NCI-H146 treated with DMSO at 0.1 percent for 48 hours (cell line): ENCODE results near the gene EPHB6.

ENCODE experiments used
- DNase-seq: peaks from one replicate; lab custom pipeline; 2025; ENCODE audit not compliant: unreplicated experiment; lab: John Stamatoyannopoulos, UW

EPHB6 gene

GRCh38 chr7:142876236-142876960, 21.5 kb downstream of the EPHB6 start:
- no peak for DNase-seq

- no peak for DNase-seq
These were observed 22.4 kb downstream of the EPHB6 start for GRCh38 chr7:142876991-142877910.

DNA sequence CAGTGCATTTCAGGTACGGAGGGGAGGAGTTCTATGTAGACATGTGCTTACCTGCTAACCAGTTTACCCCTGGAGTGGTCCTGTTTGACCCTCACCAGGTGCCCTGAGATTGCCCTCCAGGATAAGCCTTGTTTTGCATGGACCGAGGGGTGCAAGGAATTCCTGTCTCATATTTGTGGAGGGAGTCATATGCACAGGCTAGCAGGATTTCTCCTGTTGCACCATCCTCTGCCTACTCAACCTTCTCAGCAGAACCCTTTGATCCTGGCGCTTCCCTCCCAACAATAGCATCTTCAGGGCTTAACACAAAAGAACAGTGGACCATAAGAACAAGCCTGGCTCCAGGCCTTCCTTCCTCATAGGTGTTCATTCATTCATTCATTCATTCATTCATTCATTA, 23.4 kb downstream of the EPHB6 start:
- no peak for DNase-seq

DNA sequence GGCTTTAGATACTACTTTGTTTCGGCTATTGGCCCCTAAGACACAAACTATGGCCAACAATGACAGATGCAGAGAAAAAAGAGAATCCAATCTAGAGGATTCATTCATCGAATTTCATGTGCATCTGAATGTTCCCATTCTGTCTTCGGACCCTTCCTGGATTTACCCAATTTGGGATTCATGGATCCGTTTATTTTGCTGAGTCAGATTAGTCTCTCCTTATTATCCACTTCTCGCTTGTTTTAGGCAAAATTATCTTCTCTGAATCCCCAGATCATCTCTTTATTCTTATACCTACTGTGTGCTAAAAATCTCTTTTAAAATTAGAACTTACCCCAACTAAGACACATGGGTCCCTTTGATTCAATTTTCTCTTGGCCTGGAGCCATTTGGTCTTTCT, 24.2 kb downstream of the EPHB6 start:
- DNase-seq = no peak

DNA sequence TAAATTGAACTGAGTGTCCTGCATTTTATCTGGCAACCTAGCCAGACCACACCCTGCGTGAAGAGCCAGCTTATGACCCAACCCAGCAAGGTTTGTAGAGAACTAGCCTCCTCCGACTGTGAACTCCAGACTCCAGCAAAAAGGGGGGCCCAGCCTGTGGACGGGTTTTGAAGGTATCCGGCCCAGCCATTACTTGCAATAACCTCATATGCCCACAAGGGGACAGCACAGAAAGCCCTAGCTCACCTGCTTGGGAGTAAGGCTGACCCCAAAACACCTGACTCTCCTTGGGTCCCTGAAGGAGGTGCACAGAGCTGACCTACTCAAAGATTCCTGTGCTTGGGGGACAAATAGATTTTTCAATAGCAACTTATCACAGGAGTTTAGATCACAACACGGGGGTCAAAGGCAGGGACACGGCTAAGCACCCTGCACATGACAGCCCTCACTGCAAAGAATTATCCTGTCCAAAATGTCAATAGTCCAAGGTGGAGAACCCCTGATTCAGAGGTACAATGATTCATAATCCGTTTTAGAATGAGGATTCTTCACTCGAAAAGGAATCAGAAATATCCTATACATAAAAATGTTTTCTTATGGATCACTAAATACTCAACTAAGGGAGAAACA, 26.1 kb downstream of the EPHB6 start:
- DNase-seq = no peak

GRCh38 chr7:142881586-142882337, 26.9 kb downstream of the EPHB6 start:
- no peak for DNase-seq

DNA sequence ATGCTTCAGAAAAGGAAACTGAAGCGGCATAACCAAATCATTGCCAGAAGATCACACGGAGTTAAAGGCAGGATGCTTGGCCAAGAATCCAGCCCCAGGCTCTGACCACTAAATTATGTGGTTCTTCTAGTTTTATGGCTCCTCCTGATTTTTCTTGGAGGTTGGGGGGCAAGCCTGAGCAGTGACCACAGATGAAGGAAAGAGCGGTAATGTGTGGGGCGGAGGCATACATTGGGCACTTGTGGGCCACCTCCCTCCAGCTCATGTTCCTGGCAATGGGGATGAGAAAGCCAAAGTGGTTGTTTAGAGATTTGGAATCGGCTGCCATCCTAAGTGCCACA, 27.4 kb downstream of the EPHB6 start:
- DNase-seq = peak; percentile 3

DNA sequence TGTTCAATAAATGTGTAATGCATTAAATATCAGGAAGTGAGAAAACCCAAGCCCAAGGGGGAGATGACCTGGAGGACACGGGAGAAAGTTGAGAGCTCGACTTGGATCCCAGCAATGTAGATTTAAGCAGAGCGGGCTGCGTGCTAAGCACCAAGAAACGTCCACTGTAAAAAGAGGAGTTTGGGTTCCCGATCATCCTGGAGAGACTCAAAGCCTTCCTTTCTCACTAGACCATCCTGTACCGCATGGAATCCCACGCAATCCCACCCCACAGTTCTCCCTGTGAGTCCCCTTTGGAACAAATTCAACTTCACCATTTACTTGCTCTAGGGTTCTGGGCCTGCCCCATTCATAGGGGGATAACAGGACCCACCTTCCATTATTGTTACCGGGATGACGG, 28.3 kb downstream of the EPHB6 start:
- DNase-seq = no peak

GRCh38 chr7:142883571-142884285, 28.9 kb downstream of the EPHB6 start:
- DNase-seq = no peak

DNA sequence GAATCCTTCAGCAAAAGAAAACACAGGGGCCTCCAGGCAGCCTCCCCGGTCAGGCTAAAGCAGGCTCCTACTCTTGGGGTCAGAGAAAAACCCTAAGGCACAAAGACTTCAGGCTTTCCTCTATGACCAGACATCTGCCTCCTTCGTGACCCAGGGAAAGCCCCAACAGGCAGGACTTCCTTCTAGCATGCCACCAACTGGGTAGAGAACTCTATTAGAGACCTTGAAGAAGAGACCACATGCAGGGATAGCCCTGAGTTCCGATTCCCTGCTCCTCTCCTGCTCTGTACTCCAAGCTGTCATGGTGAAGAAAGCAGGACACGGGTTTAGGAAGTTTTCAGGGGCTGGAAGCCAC, 29.4 kb downstream of the EPHB6 start:
- no peak for DNase-seq

GRCh38 chr7:142885311-142886230, 30.7 kb downstream of the EPHB6 start, which contains the start of gene TRPV6:
Gene TRPV6 (minus strand): TSS chr7:142885745.
- DNase-seq = no peak

DNA sequence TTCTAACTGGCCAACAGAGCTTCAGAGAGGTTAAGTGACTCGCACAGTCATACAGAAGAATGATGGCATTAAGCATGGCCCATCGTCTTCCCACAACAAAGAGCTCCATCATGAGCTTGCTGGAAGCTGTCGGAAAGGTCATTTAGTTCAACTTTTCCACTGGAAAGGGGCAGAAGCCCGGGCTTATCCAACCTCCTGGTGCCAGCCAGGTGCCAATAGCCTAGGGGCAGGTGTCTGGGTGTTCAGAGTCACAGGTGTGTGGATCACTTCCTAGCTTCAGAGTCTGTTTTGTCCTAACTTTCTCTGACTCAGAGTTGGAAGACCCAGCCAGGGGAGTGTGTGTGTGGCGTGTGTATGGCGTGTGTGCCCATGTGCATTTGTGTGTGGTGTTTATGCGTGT, 32.0 kb downstream of the EPHB6 start:
- DNase-seq = no peak

DNA sequence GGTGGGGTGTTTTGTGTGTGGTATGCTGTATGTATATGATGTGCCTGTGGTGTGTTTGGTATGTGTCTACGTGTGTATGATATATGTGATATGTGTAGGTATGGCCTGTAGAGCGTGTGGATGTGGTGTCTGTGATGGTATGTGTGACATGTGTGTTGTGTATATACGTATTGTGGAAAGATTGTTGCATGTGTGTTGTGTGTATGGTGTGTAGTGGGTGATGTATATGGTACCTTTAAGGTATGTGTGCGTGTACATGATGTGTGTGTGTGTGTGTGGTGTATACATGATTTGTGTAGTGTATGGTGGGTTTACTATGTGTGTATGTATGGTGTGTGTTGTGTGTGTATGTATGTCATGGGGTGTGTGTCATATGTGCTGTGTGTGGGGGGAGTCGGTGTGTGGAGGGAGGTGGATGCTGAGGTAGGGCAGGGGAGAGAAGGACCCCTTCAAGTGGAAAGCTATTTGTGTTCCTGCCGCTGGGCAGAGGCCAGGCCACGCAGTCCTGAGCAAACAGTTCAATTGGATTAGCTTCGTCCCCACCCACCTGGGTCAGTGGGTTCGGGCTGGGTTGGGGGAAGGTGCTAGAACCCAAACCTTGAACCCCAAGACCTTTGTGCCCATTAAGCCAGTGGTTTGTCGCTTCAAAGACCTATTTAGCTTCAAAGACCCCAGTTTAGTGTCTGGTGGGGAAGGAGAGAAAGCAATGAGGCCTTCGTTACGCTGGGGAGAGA, 32.6 kb downstream of the EPHB6 start:
- no peak for DNase-seq

- no peak for DNase-seq
These were observed 34.9 kb downstream of the EPHB6 start for GRCh38 chr7:142889816-142890215.

- no peak for DNase-seq
These were observed 36.1 kb downstream of the EPHB6 start for GRCh38 chr7:142890874-142891485.

- no peak for DNase-seq
These were observed 36.7 kb downstream of the EPHB6 start for GRCh38 chr7:142891490-142892082.

DNA sequence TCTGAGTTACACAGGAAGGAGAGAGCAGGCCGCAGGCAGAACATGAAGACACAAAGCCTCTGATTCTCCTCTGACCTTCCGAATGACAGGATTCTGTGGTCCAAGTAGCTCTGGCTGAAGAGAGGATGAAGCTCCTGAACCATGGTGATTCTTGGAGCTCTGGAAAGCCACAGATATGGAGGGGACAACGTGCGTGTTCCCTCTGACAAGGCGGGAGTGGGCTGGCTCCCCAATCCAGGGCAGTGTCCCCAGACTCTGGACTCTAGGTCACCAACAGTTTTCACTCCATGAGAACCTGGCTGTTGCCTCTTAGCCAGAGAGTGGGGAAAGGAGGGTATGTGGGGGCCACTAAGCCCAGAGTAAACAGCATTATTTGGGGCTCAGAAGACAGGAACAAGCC, 38.1 kb downstream of the EPHB6 start:
- no peak for DNase-seq
